Measurements from ENCODE around the gene PNPLA3.
A peak's percentile ranks its signal among the peaks of the same experiment; 100 is the strongest.

The PNPLA3 gene

GRCh38 chr22:43919106-43919973 is 4.3 kb upstream of the PNPLA3 start:
- H3K4me3 ChIP-seq, result no peak overlapping the region
- no peak overlapping the region for H3K27ac ChIP-seq

GRCh38 chr22:43921370-43921769 is 2.2 kb upstream of the PNPLA3 start:
- Histone ChIP-seq H3K27ac (no peak overlapping the region), H3K4me3 (no peak overlapping the region)

GRCh38 chr22:43922123-43922522 is 1.5 kb upstream of the PNPLA3 start:
- no peak overlapping the region for H3K4me3 ChIP-seq
- H3K27ac ChIP-seq, result no peak overlapping the region

- Histone ChIP-seq H3K27ac (peak overlapping the region in 4 of 21 experiments; percentile 34 to 58 (median 54)), H3K4me3 (peak overlapping the region; percentile 42 to 60 (median 50))
Measured at GRCh38 chr22:43923191-43923590, 414 bp upstream of the PNPLA3 start.

GRCh38 chr22:43924877-43925276 is 1.3 kb downstream of the PNPLA3 start:
- H3K4me3 ChIP-seq, result peak overlapping the region in 1 of 7 experiments; percentile 43
- H3K27ac ChIP-seq, result peak overlapping the region in 3 of 21 experiments; percentile 46 to 71 (median 56)

- Histone ChIP-seq H3K4me3 (no peak overlapping the region), H3K27ac (peak overlapping the region in 6 of 21 experiments; percentile 6 to 71 (median 34))
Measured at GRCh38 chr22:43925433-43926348, 2.1 kb downstream of the PNPLA3 start.

GRCh38 chr22:43926349-43926710 is 2.7 kb downstream of the PNPLA3 start:
- peak overlapping the region in 1 of 21 experiments; percentile 24 for H3K27ac ChIP-seq
- no peak overlapping the region for H3K4me3 ChIP-seq

GRCh38 chr22:43928468-43928867 is 4.9 kb downstream of the PNPLA3 start:
- H3K4me3 ChIP-seq, result no peak overlapping the region
- H3K27ac ChIP-seq, result no peak overlapping the region

- no peak overlapping the region for H3K27ac ChIP-seq
Measured at GRCh38 chr22:43928908-43929307, 5.3 kb downstream of the PNPLA3 start.

GRCh38 chr22:43931771-43932170 is 8.2 kb downstream of the PNPLA3 start:
- Histone ChIP-seq H3K27ac (no peak overlapping the region), H3K4me3 (no peak overlapping the region)

More at GRCh38 chr22:43928908-43929307, 5.3 kb downstream of the PNPLA3 start:
- no peak overlapping the region for H3K4me3 ChIP-seq

GRCh38 chr22:43941449-43941848 is 17.8 kb downstream of the PNPLA3 start:
- H3K27ac ChIP-seq, result no peak overlapping the region
- no peak overlapping the region for H3K4me3 ChIP-seq

- H3K4me3 ChIP-seq, result no peak overlapping the region
- H3K27ac ChIP-seq, result peak overlapping the region in 2 of 21 experiments; percentile 29 to 44
Measured at GRCh38 chr22:43944670-43945430, 21.2 kb downstream of the PNPLA3 start.

- peak overlapping the region in 2 of 21 experiments; percentile 26 to 44 for H3K27ac ChIP-seq
- H3K4me3 ChIP-seq, result no peak overlapping the region
Measured at GRCh38 chr22:43945632-43946383, 22.2 kb downstream of the PNPLA3 start.

GRCh38 chr22:43946384-43946667 is 22.7 kb downstream of the PNPLA3 start:
- Histone ChIP-seq H3K27ac (no peak overlapping the region), H3K4me3 (no peak overlapping the region)

GRCh38 chr22:43948836-43949406 is 25.3 kb downstream of the PNPLA3 start:
- Histone ChIP-seq H3K4me3 (no peak overlapping the region), H3K27ac (no peak overlapping the region)

GRCh38 chr22:43951391-43951790 is 27.8 kb downstream of the PNPLA3 start:
- H3K4me3 ChIP-seq, result no peak overlapping the region
- H3K27ac ChIP-seq, result no peak overlapping the region

- H3K27ac ChIP-seq, result no peak overlapping the region
- no peak overlapping the region for H3K4me3 ChIP-seq
Measured at GRCh38 chr22:43951966-43952365, 28.4 kb downstream of the PNPLA3 start.

- Histone ChIP-seq H3K4me3 (peak overlapping the region; percentile 66 to 96 (median 88)), H3K27ac (peak overlapping the region in 9 of 21 experiments; percentile 70 to 93 (median 87))
Measured at GRCh38 chr22:43953988-43954785, 30.6 kb downstream of the PNPLA3 start.
